Smooth muscle cell of the brain vasculature (primary cell): ENCODE data around the gene IZUMO1.
"Not testable (repeated sequence)": the region's sequence is repeated elsewhere in the genome, so short reads cannot be mapped to it uniquely, and the experiment has no call there.

ENCODE experiments used
- DNase-seq: peaks from one replicate; pipeline ENCODE4 v3.0.0-alpha.2; 2012; ENCODE audit warnings: low read depth, low spot score

Gene IZUMO1

GRCh38 chr19:48746738-48747575 is at the start of gene IZUMO1:
IZUMO1 (minus strand) TSS chr19:48746909; CDS start chr19:48745859, 1,050 bp downstream.
- peak; percentile 81 for DNase-seq

- no peak for DNase-seq
These were observed 49.0 kb upstream of the IZUMO1 start for GRCh38 chr19:48795685-48796070.

- DNase-seq = peak; percentile 89
These were observed 48.5 kb upstream of the IZUMO1 start for GRCh38 chr19:48795055-48795684.

- DNase-seq = no peak
These were observed 47.6 kb upstream of the IZUMO1 start for GRCh38 chr19:48794291-48794690.

- no peak for DNase-seq
These were observed 46.6 kb upstream of the IZUMO1 start for GRCh38 chr19:48793271-48793670.

- not testable (repeated sequence) for DNase-seq
These were observed 40.6 kb upstream of the IZUMO1 start for GRCh38 chr19:48787331-48787730.

- not testable (repeated sequence) for DNase-seq
These were observed 39.7 kb upstream of the IZUMO1 start for GRCh38 chr19:48786422-48786821.

- no peak for DNase-seq
These were observed 37.8 kb upstream of the IZUMO1 start for GRCh38 chr19:48784527-48784926.

GRCh38 chr19:48780631-48781391 is 34.1 kb upstream of the IZUMO1 start:
- no peak for DNase-seq

- DNase-seq = no peak
These were observed 32.9 kb upstream of the IZUMO1 start for GRCh38 chr19:48779636-48780035.

- no peak for DNase-seq
These were observed 31.0 kb upstream of the IZUMO1 start for GRCh38 chr19:48777720-48778119.

GRCh38 chr19:48777139-48777538 is 30.4 kb upstream of the IZUMO1 start:
- no peak for DNase-seq

- no peak for DNase-seq
These were observed 25.8 kb upstream of the IZUMO1 start for GRCh38 chr19:48772503-48772953.

- DNase-seq = no peak
These were observed 24.2 kb upstream of the IZUMO1 start for GRCh38 chr19:48770734-48771472.

GRCh38 chr19:48770266-48770665 is 23.6 kb upstream of the IZUMO1 start:
- peak; percentile 26 for DNase-seq

GRCh38 chr19:48768994-48769713 is 22.4 kb upstream of the IZUMO1 start:
- DNase-seq = no peak

- not testable (repeated sequence) for DNase-seq
These were observed 21.6 kb upstream of the IZUMO1 start for GRCh38 chr19:48768171-48768753.

GRCh38 chr19:48765816-48766215 is 19.1 kb upstream of the IZUMO1 start:
- not testable (repeated sequence) for DNase-seq

GRCh38 chr19:48760504-48761205 is 13.9 kb upstream of the IZUMO1 start:
- no peak for DNase-seq

- no peak for DNase-seq
These were observed 11.0 kb upstream of the IZUMO1 start for GRCh38 chr19:48757741-48758144.
